ENCODE measurements around the gene UMAD1. TPM values are rescaled to one million over a fixed set of nuclear protein-coding genes. Genes with fewer than 3 reads are reported as not detected.
"Not testable (repeated sequence)": the region's sequence is repeated elsewhere in the genome, so short reads cannot be mapped to it uniquely, and the experiment has no call there.

The UMAD1 gene
- total RNA-seq, 4 donors from 2014 or later: 6.1 to 11.2 (median 9.3) TPM

DNA sequence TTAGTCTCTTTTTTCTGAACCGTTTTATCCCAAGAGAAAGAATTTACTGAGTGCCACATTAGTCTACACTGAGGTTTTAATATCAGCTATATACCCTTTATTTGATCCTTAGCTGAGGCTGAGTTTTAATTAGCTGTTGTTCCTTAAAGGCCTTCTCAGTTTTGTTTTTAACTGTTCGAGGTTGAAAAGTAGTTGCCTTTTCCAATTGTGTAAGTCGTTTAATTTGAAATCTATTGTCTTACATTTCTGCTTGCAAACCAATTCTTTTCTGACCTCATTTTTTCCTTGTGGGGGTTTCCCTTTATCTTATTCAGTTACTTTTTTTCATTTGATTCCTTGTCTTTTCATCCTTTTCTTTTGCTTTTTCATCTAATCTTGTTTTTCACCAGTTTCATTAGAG lies 30.8 kb downstream of the UMAD1 start:
- H3K27me3 ChIP-seq: no peaks in the 10 kb centered on the region
- WGBS: 56% methylated on average over 3 of the region's 3 CpGs
- TF ChIP-seq, protein P1, sequence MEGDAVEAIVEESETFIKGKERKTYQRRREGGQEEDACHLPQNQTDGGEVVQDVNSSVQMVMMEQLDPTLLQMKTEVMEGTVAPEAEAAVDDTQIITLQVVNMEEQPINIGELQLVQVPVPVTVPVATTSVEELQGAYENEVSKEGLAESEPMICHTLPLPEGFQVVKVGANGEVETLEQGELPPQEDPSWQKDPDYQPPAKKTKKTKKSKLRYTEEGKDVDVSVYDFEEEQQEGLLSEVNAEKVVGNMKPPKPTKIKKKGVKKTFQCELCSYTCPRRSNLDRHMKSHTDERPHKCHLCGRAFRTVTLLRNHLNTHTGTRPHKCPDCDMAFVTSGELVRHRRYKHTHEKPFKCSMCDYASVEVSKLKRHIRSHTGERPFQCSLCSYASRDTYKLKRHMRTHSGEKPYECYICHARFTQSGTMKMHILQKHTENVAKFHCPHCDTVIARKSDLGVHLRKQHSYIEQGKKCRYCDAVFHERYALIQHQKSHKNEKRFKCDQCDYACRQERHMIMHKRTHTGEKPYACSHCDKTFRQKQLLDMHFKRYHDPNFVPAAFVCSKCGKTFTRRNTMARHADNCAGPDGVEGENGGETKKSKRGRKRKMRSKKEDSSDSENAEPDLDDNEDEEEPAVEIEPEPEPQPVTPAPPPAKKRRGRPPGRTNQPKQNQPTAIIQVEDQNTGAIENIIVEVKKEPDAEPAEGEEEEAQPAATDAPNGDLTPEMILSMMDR (IDR thresholded peaks at IDR 0.05): no peak
- TF ChIP-seq EP300 (IDR thresholded peaks at IDR 0.05): no peak
- TF ChIP-seq POLR2A (IDR thresholded peaks at IDR 0.05; ENCODE audit: low read depth): no peak
- no peak overlapping the region for H3K27ac ChIP-seq (replicated peaks in 1 of 4)
- peaks cover 0 to 15% (median 7%) of the 10 kb centered on the region in 4 donors for H3K36me3 ChIP-seq
- no peak overlapping the region for H3K4me3 ChIP-seq
- intact Hi-C loops (cut with DNase I): no loop called here
- H3K4me1 ChIP-seq: peaks cover 0 to 9% (median 4%) of the 10 kb centered on the region in 4 donors
- DNase-seq (ENCODE audit: extremely low spot score): no peak
- H3K9me3 ChIP-seq: no peaks in the 10 kb centered on the region

- H3K36me3 ChIP-seq: peaks cover 0 to 15% (median 7%) of the 10 kb centered on the region in 4 donors
- TF ChIP-seq, protein P1 (IDR thresholded peaks at IDR 0.05): no peak
- no peak for TF ChIP-seq EP300 (IDR thresholded peaks at IDR 0.05)
- TF ChIP-seq POLR2A (IDR thresholded peaks at IDR 0.05; ENCODE audit: low read depth): no peak
- TF ChIP-seq POLR2AphosphoS5 (IDR thresholded peaks at IDR 0.05): no peak
- H3K4me1 ChIP-seq: peaks cover 0 to 9% (median 4%) of the 10 kb centered on the region in 4 donors
- H3K9me3 ChIP-seq: no peaks in the 10 kb centered on the region
- DNase-seq (ENCODE audit: extremely low spot score): no peak
- H3K4me3 ChIP-seq: no peak overlapping the region
- H3K27ac ChIP-seq (replicated peaks in 1 of 4): no peak overlapping the region
- WGBS: 81% methylated on average over 6 of the region's 6 CpGs
- intact Hi-C loops (cut with DNase I): no loop called here
- H3K27me3 ChIP-seq: no peaks in the 10 kb centered on the region
These were observed 32.1 kb downstream of the UMAD1 start for GRCh38 chr7:7672545-7673239.

GRCh38 chr7:7673240-7673550 lies 32.6 kb downstream of the UMAD1 start:
- peaks cover 0 to 9% (median 4%) of the 10 kb centered on the region in 4 donors for H3K4me1 ChIP-seq
- TF ChIP-seq EP300 (IDR thresholded peaks at IDR 0.05) (no peak), POLR2A (IDR thresholded peaks at IDR 0.05; ENCODE audit: low read depth) (no peak), POLR2AphosphoS5 (IDR thresholded peaks at IDR 0.05) (no peak)
- TF ChIP-seq, protein P1 (IDR thresholded peaks at IDR 0.05): no peak
- H3K27ac ChIP-seq (replicated peaks in 1 of 4): no peak overlapping the region
- H3K9me3 ChIP-seq: no peaks in the 10 kb centered on the region
- H3K4me3 ChIP-seq: no peak overlapping the region
- intact Hi-C loops (cut with DNase I): no loop called here
- H3K36me3 ChIP-seq: peaks cover 0 to 15% (median 7%) of the 10 kb centered on the region in 4 donors
- no peak for DNase-seq (ENCODE audit: extremely low spot score)
- WGBS: 65% methylated on average over 2 of the region's 2 CpGs
- H3K27me3 ChIP-seq: no peaks in the 10 kb centered on the region

- 74% methylated on average over 6 of the region's 6 CpGs for WGBS
- H3K36me3 ChIP-seq: peaks cover 0 to 15% (median 7%) of the 10 kb centered on the region in 4 donors
- no peak overlapping the region for H3K27ac ChIP-seq (replicated peaks in 1 of 4)
- intact Hi-C loops (cut with DNase I): no loop called here
- no peak overlapping the region for H3K4me3 ChIP-seq
- no peaks in the 10 kb centered on the region for H3K9me3 ChIP-seq
- peaks cover 0 to 9% (median 4%) of the 10 kb centered on the region in 4 donors for H3K4me1 ChIP-seq
- H3K27me3 ChIP-seq: no peaks in the 10 kb centered on the region
- TF ChIP-seq POLR2A (IDR thresholded peaks at IDR 0.05; ENCODE audit: low read depth) (no peak), EP300 (IDR thresholded peaks at IDR 0.05) (no peak), POLR2AphosphoS5 (IDR thresholded peaks at IDR 0.05) (no peak)
- TF ChIP-seq, protein P1 (IDR thresholded peaks at IDR 0.05): no peak
- DNase-seq (ENCODE audit: extremely low spot score): no peak
These were observed 35.1 kb downstream of the UMAD1 start for GRCh38 chr7:7675686-7676085.

DNA sequence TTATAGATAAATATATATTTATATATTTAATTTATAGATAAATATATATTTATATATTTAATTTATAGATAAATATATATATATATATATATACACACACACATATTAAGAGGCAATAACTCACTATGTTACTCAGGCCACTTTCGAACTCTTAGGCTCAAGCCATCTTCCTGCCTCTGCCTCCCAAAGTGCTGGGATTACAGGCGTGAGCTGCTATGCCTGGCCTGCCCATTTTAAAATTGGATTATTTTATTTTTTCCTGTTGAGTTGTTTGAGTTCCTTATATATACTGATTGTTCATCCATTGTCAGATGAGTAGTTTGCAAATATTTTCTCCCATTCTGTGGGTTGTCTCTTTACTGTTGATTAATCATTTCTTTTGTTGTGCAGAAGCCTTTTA lies 39.1 kb downstream of the UMAD1 start:
- peaks cover 8 to 22% (median 14%) of the 10 kb centered on the region in 4 donors for H3K4me1 ChIP-seq
- H3K27ac ChIP-seq (replicated peaks in 1 of 4); H3K36me3 ChIP-seq; H3K9me3 ChIP-seq; H3K4me3 ChIP-seq; DNase-seq (ENCODE audit: extremely low spot score); H3K27me3 ChIP-seq: not testable (repeated sequence)
- intact Hi-C loops (cut with DNase I): loop anchor here (5.0 kb wide), 2 partner anchors 78 to 538 kb away; no protein-coding TSS in a partner anchor
- 99% methylated on average over 2 of the region's 2 CpGs for WGBS
